Upper lobe of right lung (tissue), 1 donor: ENCODE measurements around the gene MTR. TPM values are rescaled to one million over a fixed set of nuclear protein-coding genes. Genes with fewer than 3 reads are reported as not detected.

Source experiments
- ATAC-seq: fragments of 200-7000 bp; cut with Tn5 transposase; one replicate; pipeline ENCODE4 v1.9.1; 2020; ENCODE audit warnings: mild to moderate bottlenecking, moderate library complexity
- DNase-seq: peaks from one replicate; pipeline ENCODE4 v3.0.0-alpha.2; 2020
- H3K27ac ChIP-seq: fragments of 200-600 bp; one replicate; pipeline ENCODE4 v1.8.0; 2022
- H3K27me3 ChIP-seq: fragments of 200-600 bp; one replicate; pipeline ENCODE4 v1.8.0; 2022; ENCODE audit warnings: mild to moderate bottlenecking
- H3K36me3 ChIP-seq: fragments of 200-600 bp; one replicate; pipeline ENCODE4 v1.8.0; 2022
- H3K4me1 ChIP-seq: fragments of 200-600 bp; one replicate; pipeline ENCODE4 v1.8.0; 2022
- H3K4me3 ChIP-seq: fragments of 200-600 bp; one replicate; pipeline ENCODE4 v1.8.0; 2022; ENCODE audit warnings: mild to moderate bottlenecking
- H3K9me3 ChIP-seq: fragments of 200-600 bp; one replicate; pipeline ENCODE4 v1.8.0; 2022
- intact Hi-C: fragments of 100-400 bp; cut with DNase I; formaldehyde crosslinking; loops from one replicate; pipeline ENCODE4 v1.11.0; 2022
- total RNA-seq: library from RNA; stranded (reverse); fragmentation: NEBNext Ultra II Directional; extraction: Animal tissue kit (Norgen Biotek cat#: 25700); gene quantifications from one replicate; pipeline ENCODE4 v1.2.1, GENCODE V29; 2021
- TF ChIP-seq, protein P1 (sequence below): fragments of 200-600 bp; IDR thresholded peaks from one replicate; pipeline ENCODE4 v1.8.0; 2022; ENCODE audit warnings: antibody characterized with exemption
- donor health status: DM: no; HTN: yes; CAD: no; lungs with severe emphysema.

The MTR gene
- total RNA-seq, 1 donor from 2014 or later: 37.9 TPM

DNA sequence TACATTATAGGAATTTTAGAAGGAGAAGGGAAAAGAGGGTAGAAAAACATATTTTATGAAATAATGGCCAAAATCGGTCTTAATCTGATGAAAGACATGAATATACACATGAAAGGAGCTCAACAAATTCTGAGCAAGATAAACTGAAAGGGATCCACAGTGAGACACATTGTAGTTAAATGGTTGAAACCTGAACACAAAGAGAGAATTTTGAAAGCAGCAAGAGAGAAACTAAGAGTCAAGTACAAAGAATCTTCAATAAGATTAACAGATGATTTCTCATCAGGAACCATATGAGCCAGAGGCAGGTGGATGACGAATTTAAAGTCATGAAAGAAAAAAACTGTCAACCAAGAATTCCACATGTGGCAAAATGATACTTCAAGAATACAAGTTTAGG is 15.8 kb upstream of the MTR start:
- TF ChIP-seq, protein P1, sequence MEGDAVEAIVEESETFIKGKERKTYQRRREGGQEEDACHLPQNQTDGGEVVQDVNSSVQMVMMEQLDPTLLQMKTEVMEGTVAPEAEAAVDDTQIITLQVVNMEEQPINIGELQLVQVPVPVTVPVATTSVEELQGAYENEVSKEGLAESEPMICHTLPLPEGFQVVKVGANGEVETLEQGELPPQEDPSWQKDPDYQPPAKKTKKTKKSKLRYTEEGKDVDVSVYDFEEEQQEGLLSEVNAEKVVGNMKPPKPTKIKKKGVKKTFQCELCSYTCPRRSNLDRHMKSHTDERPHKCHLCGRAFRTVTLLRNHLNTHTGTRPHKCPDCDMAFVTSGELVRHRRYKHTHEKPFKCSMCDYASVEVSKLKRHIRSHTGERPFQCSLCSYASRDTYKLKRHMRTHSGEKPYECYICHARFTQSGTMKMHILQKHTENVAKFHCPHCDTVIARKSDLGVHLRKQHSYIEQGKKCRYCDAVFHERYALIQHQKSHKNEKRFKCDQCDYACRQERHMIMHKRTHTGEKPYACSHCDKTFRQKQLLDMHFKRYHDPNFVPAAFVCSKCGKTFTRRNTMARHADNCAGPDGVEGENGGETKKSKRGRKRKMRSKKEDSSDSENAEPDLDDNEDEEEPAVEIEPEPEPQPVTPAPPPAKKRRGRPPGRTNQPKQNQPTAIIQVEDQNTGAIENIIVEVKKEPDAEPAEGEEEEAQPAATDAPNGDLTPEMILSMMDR: no peak
- peaks cover 4% of the 10 kb centered on the region for H3K9me3 ChIP-seq
- H3K4me3 ChIP-seq: no peak overlapping the region
- no peak overlapping the region for H3K27ac ChIP-seq
- ATAC-seq (no peak), DNase-seq (no peak)
- no peaks in the 10 kb centered on the region for H3K4me1 ChIP-seq
- H3K27me3 ChIP-seq: peaks cover 10% of the 10 kb centered on the region
- no peaks in the 10 kb centered on the region for H3K36me3 ChIP-seq
- intact Hi-C loops: no loop called here

DNA sequence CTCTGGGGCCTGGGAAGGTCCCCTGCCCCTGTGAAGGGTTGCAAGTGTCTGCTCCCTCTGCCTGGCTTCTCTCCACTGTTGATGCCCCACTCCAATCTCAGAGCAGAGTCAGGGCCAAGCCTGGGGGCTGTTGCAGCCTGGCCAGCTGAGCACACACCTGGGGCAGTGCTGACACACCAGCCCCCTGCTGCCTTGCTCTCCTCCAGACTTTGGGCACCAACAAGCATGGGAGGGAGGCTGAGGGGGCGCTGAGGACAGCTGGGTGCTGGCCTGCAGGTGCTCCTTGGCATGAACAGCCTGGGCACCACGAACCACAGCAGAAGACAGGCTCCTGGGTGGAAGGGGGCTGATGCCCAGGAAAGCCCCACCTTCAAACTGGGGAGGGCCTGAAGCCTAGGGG is 9.6 kb upstream of the MTR start:
- no peaks in the 10 kb centered on the region for H3K9me3 ChIP-seq
- peak; percentile 14 for ATAC-seq
- H3K27ac ChIP-seq: no peak overlapping the region
- H3K4me3 ChIP-seq: no peak overlapping the region
- no peaks in the 10 kb centered on the region for H3K36me3 ChIP-seq
- peaks cover 8% of the 10 kb centered on the region for H3K27me3 ChIP-seq
- TF ChIP-seq, protein P1: no peak
- H3K4me1 ChIP-seq: no peaks in the 10 kb centered on the region
- intact Hi-C loops: no loop called here
- DNase-seq: no peak

DNA sequence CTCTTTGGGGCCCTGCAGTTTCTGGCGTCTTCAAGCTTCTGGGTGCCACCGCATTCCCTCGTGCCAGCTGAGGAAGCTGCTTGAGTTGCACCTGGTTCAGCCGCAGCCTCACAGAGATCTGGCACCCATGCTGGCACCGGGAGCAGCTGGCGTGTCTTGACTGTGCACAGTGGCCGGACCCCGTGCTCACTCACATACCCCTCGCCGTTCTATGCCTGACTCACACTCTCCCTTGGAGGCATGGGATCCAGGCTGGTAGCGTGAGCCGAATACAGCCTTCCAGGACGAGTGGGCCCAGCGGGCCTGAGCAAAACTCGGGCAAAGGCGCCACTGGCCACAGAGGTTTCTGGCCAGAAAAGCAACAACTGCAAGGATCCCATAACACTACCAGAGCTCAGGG is 8.6 kb upstream of the MTR start:
- Histone ChIP-seq H3K27ac (no peak overlapping the region), H3K4me1 (no peaks in the 10 kb centered on the region), H3K4me3 (no peak overlapping the region), H3K36me3 (no peaks in the 10 kb centered on the region), H3K9me3 (no peaks in the 10 kb centered on the region), H3K27me3 (no peaks in the 10 kb centered on the region)
- intact Hi-C loops: no loop called here
- ATAC-seq (no peak), DNase-seq (no peak)
- TF ChIP-seq, protein P1: no peak

DNA sequence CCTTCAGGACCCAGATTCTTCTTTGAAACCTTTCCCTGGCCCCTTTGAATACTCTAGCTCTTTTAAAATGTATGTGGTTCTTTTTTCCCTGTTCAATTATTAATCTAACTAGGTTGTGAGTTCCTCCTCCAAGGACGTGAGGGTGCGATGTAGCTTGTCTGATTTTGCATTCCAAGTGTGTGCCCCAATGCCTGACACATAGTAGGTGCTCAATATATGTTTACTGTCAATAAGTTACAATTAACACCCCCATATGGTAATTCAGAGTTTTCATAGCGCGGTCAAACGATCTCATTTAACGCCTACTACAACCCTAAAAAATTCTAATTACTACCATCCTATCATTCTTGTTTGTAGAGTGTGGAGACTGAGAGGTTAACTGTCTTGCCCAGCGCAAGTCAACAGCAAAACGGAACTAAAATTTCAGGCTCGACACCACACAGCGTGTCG is 482 bp upstream of the MTR start:
- H3K4me3 ChIP-seq: peak overlapping the region; percentile 93
- no peak for DNase-seq
- ATAC-seq: no peak
- no peaks in the 10 kb centered on the region for H3K36me3 ChIP-seq
- H3K27me3 ChIP-seq: no peaks in the 10 kb centered on the region
- TF ChIP-seq, protein P1: no peak
- H3K9me3 ChIP-seq: no peaks in the 10 kb centered on the region
- peaks cover 11% of the 10 kb centered on the region for H3K4me1 ChIP-seq
- intact Hi-C loops: no loop called here
- H3K27ac ChIP-seq: peak overlapping the region; percentile 94

DNA sequence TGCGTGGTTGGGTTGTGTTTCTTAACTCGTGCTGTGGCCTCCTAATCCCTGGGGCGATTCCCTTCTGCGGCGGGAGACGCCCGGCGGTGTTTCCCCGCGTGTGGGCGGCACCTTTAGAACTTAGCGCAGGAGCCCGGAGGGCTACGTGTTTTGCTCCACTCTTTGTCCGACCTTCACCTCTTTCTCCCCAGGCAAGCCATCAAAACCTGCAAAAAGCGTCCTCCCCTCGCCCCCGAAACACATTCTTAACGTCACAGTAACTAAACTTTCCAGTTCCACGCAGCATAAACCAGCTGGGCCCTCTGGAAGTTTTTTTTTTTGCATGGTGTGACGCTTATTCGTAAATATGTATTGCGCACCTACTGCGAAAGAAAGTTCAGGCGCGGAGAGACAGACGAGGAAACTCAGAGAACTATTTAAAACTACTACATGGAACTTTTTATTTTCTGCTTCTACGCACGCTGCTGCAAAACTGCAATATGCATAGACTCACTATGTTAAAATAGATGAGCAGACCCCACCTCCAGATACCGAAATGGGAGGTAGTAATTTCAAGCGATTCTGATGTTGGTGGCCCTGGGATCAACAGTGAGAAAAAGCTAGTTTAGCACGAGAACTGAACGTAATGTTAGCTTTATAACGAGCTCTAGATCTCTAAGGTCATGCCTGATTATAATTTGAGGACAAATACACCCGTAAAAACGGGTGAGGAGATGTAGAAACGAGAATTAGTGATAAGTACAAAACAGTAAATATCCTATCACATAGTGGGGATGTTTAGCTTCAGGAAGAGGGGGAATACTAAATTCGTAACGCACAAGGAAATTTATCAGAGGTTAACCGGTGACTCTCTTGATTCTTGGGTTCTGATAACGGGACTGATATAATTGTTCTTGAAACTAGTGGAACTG is 920 bp downstream of the MTR start:
- ATAC-seq (no peak), DNase-seq (no peak)
- H3K4me1 ChIP-seq: peaks cover 11% of the 10 kb centered on the region
- H3K27me3 ChIP-seq: no peaks in the 10 kb centered on the region
- peak overlapping the region; percentile 93 for H3K4me3 ChIP-seq
- TF ChIP-seq, protein P1: no peak
- no peaks in the 10 kb centered on the region for H3K36me3 ChIP-seq
- no peaks in the 10 kb centered on the region for H3K9me3 ChIP-seq
- H3K27ac ChIP-seq: peak overlapping the region; percentile 94
- intact Hi-C loops: no loop called here
